ENCODE measurements around the gene LAMA3. TPM values are rescaled to one million over a fixed set of nuclear protein-coding genes. Genes with fewer than 3 reads are reported as not detected.

Gene LAMA3
- total RNA-seq, 1 donor from 2014 or later = 106 TPM

- no peak for TF ChIP-seq POLR2AphosphoS5 (IDR thresholded peaks at IDR 0.05; ENCODE audit: insufficient read depth in 1 of 2, low read depth in 1 of 2)
- TF ChIP-seq, protein P1, sequence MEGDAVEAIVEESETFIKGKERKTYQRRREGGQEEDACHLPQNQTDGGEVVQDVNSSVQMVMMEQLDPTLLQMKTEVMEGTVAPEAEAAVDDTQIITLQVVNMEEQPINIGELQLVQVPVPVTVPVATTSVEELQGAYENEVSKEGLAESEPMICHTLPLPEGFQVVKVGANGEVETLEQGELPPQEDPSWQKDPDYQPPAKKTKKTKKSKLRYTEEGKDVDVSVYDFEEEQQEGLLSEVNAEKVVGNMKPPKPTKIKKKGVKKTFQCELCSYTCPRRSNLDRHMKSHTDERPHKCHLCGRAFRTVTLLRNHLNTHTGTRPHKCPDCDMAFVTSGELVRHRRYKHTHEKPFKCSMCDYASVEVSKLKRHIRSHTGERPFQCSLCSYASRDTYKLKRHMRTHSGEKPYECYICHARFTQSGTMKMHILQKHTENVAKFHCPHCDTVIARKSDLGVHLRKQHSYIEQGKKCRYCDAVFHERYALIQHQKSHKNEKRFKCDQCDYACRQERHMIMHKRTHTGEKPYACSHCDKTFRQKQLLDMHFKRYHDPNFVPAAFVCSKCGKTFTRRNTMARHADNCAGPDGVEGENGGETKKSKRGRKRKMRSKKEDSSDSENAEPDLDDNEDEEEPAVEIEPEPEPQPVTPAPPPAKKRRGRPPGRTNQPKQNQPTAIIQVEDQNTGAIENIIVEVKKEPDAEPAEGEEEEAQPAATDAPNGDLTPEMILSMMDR (IDR thresholded peaks at IDR 0.05) = no peak
- intact Hi-C loops (cut with DNase I) = loop anchor here (10.0 kb wide), 1 partner anchor 194 kb away; no protein-coding TSS in a partner anchor
These were observed 129.7 kb downstream of the LAMA3 start for GRCh38 chr18:23819001-23819400.

DNA sequence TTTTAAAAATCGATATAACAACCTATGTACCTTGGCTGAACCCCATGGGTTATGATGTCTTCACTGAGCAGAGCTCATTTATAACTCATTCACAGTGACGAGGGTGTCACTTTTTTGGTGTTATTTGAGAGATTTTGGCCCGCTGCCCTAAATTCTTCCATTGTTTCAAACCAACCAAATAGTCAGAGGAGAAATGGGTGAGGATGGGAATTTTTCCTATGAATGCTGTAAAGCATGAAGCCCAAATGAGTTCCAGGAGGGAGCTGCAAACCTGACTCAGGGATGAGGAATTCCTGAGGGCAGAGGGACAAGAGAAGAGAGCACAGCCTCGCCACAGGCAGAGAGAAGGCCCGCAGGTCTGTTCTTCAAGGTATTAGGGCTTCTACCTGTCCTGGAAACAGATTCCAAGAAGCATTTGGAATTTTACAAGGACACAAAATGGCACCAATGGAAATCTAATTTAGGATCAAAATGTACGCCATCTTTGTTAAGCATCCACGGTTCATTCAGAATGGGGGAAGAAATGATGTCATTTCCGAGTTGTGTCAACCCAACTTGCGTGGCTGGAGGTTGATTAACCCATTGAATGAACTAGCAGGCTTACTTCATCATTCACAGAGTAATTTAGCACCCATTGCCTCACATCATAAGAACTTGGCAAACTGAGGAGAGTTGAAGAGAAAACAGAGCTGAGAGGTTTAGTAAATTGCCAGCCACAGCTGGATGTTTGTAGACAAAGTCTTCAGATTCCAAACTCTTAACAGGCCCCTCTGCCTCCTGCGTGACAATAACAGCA, 133.5 kb downstream of the LAMA3 start:
- Histone ChIP-seq H3K36me3 (no peaks in the 10 kb centered on the region), H3K4me1 (peaks cover 31% of the 10 kb centered on the region), H3K27ac (peak overlapping the region; percentile 81), H3K4me3 (no peak overlapping the region), H3K27me3 (no peaks in the 10 kb centered on the region), H3K9me3 (no peaks in the 10 kb centered on the region)
- intact Hi-C loops (cut with DNase I) = no loop called here
- TF ChIP-seq POLR2A (IDR thresholded peaks at IDR 0.05) (no peak), POLR2AphosphoS5 (IDR thresholded peaks at IDR 0.05; ENCODE audit: insufficient read depth in 1 of 2, low read depth in 1 of 2) (no peak)
- TF ChIP-seq, protein P1 (IDR thresholded peaks at IDR 0.05) = no peak
- no peak for DNase-seq (ENCODE audit: extremely low spot score in 2 of 2)

More at GRCh38 chr18:23819001-23819400, 129.7 kb downstream of the LAMA3 start:
- Histone ChIP-seq H3K4me1 (no peaks in the 10 kb centered on the region), H3K27me3 (no peaks in the 10 kb centered on the region), H3K4me3 (no peak overlapping the region), H3K36me3 (peaks cover 0 to 10% of the 10 kb centered on the region in 2 donors), H3K9me3 (no peaks in the 10 kb centered on the region), H3K27ac (no peak overlapping the region)
- DNase-seq (ENCODE audit: extremely low spot score in 2 of 2) = no peak

DNA sequence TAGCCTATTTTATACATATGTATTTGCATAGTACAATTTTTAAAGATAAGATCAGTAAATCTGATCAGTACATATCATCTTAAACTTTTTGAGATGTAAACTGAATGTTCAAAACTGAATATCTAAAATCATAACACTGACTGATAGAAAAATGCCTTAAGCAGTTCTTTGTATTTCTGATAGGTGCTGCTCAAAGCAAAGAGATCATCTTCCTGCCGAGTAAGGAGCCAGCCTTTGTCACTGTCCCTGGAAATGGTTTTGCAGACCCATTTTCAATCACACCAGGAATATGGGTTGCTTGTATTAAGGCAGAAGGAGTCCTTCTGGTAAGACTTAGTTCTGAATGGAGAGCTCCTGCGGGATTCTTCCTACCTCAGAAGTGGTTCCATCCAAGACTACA, 135.0 kb downstream of the LAMA3 start:
- Histone ChIP-seq H3K27me3 (no peaks in the 10 kb centered on the region), H3K4me3 (no peak overlapping the region), H3K27ac (peak overlapping the region; percentile 81), H3K36me3 (no peaks in the 10 kb centered on the region), H3K9me3 (no peaks in the 10 kb centered on the region), H3K4me1 (peaks cover 31% of the 10 kb centered on the region)
- DNase-seq (ENCODE audit: extremely low spot score in 2 of 2) = peak in 1 of 2 donors; percentile 29
- TF ChIP-seq POLR2A (IDR thresholded peaks at IDR 0.05) = no peak
- no peak for TF ChIP-seq POLR2AphosphoS5 (IDR thresholded peaks at IDR 0.05; ENCODE audit: insufficient read depth in 1 of 2, low read depth in 1 of 2)
- TF ChIP-seq, protein P1 (IDR thresholded peaks at IDR 0.05) = no peak
- intact Hi-C loops (cut with DNase I) = no loop called here

DNA sequence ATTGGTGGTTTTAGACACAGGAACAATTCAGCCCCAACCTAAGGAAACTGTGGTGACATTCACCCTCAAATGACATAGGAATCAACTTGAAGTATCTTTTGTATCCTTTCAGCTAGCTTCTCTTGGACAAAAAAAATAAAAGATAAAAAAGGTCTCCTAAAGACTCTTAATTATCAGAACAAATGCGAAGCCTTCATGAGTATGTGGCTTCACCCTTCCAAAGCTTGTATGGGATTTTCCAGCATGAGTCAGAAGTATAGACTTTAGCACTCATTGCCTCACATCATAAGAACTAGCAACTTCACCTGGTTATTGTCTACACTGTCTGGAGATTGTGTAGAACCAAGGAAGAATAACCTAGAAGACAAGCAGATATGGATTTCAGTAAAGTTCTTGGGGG, 135.4 kb downstream of the LAMA3 start:
- Histone ChIP-seq H3K4me3 (no peak overlapping the region), H3K9me3 (no peaks in the 10 kb centered on the region), H3K27ac (peak overlapping the region; percentile 81), H3K27me3 (no peaks in the 10 kb centered on the region), H3K4me1 (peaks cover 31% of the 10 kb centered on the region), H3K36me3 (no peaks in the 10 kb centered on the region)
- intact Hi-C loops (cut with DNase I) = loop anchor here (5.0 kb wide), 1 partner anchor 188 kb away; the partner anchor contains the start of gene TTC39C
- TF ChIP-seq, protein P1 (IDR thresholded peaks at IDR 0.05) = no peak
- TF ChIP-seq POLR2A (IDR thresholded peaks at IDR 0.05) = no peak
- no peak for TF ChIP-seq POLR2AphosphoS5 (IDR thresholded peaks at IDR 0.05; ENCODE audit: insufficient read depth in 1 of 2, low read depth in 1 of 2)
- DNase-seq (ENCODE audit: extremely low spot score in 2 of 2) = no peak

GRCh38 chr18:23825496-23825895, 136.2 kb downstream of the LAMA3 start:
- intact Hi-C loops (cut with DNase I) = loop anchor here (5.0 kb wide), 1 partner anchor 187 kb away; the partner anchor contains the start of gene TTC39C

More at GRCh38 chr18:23825496-23825895, 136.2 kb downstream of the LAMA3 start:
- TF ChIP-seq, protein P1 (IDR thresholded peaks at IDR 0.05) = no peak
- TF ChIP-seq POLR2AphosphoS5 (IDR thresholded peaks at IDR 0.05; ENCODE audit: insufficient read depth in 1 of 2, low read depth in 1 of 2) (no peak), POLR2A (IDR thresholded peaks at IDR 0.05) (no peak)
- H3K9me3 ChIP-seq = no peaks in the 10 kb centered on the region
- no peaks in the 10 kb centered on the region for H3K27me3 ChIP-seq
- no peak overlapping the region for H3K4me3 ChIP-seq
- peaks cover 31% of the 10 kb centered on the region for H3K4me1 ChIP-seq
- no peaks in the 10 kb centered on the region for H3K36me3 ChIP-seq
- DNase-seq (ENCODE audit: extremely low spot score in 2 of 2) = no peak
- peak overlapping the region; percentile 81 for H3K27ac ChIP-seq
